ENCODE results near the gene ARSB.
"Not testable (repeated sequence)": the region's sequence is repeated elsewhere in the genome, so short reads cannot be mapped to it uniquely, and the experiment has no call there.

The ARSB gene

DNA sequence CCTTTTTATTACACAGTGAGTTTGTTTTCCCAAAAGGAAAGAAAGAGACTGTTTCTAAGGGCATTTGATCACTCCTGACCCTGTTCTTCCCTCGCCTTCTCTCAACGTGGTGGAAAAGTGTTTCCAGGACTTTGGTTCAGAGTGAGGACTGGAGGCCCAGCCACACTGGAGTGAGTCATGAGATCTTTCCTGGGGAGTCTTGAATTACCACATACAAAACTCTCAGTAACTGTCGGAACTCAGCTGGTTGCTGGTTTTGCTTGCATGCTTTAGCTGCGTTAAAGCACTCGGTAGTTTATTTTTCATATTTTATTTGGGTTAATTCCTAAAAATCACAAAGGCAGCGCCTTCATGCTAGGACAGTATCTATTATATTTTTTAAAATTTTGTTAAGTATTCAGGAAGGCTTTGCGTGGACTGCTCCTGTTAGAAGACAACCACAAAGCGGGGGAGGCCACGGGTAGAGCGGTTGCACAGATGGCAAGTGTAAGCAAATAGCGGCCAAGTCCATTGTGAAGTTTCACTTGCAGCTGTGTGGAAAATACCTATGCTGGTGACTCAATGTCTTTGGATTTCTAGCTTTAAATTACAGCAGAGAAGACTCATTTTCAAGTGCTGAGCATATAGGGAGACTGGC is 77.7 kb downstream of the ARSB start:
- no peak for DNase-seq (ENCODE audit: insufficient read length, low spot score)
- peak; percentile 21 for FAIRE-seq

DNA sequence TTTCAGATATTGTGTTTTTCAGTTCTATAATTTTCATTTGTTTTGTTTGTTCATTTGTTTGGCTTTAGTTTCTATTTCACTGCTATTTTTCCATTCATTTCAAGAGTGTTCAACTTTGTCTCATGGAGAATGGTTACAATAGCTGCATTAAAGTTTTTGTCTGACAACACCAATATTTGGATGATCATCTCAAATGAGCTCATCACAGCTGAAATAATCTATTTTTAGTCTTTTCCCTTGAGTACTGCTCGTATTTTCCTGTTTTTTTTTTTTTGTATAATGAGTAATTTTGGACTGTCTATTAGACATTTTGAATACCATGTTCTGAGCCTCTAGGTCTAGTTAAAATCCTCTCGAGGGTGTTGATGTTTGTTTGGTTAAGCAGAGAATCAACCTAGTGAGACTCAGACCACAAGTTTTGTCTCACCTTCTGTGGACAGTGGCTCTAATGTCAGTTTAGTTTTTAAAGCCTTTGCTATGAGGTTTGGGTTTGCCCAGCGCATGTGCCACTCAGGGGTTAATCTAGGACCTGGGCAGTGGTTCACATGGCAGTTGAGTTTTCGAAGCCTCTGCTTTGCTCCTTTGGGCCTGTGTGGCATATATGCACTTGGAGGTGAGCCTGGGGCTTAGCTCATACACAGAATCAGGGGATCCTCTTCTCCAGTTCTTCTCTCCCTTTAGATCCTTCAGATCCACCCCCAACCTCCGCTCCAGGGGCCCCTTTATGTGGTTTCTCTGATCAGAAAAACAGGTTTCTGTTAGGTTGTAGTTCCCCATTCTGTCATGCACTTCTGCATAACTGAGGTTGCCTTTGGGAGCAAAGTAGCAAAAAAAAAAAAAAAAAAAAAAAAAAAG is 79.8 kb downstream of the ARSB start:
- DNase-seq (ENCODE audit: insufficient read length, low spot score) = no peak
- peak; percentile 79 for FAIRE-seq

DNA sequence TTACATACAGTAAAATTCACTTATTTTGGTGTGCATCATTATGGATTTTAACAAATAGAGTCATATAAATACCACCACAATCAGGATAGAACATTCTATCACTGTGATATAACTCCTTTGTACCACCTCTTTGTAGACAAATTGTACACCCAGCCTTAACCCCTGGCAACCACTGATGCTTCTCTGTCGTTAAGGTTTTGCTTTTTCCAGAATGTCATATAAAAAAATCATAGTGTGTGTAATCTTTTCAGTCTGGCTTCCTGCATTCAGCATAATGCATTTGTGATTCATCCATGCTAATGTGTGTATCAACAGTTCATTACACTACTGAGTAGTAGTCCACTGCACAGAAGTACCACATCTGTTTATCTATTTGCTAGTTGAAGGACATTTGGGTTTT is 81.2 kb downstream of the ARSB start:
- FAIRE-seq (no peak), DNase-seq (ENCODE audit: insufficient read length, low spot score) (no peak)

DNA sequence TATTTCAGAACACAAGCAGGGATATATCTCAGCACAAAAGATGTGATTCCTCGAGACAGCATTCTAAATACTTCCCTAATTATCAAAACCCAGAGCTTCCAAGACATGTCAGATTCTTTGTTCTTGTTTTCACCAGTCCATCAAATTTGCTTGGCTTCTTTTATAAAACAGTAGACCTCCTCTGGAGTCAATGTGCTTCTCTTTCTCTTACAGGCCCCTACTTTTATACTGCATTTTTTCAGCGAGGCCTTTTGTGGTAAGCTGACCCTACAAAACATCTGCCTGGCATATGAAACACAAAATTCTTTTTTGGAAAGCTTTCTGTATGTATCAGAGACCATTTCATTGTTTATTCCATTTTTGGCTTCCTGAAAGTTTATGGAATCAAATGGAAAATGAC is 81.8 kb downstream of the ARSB start:
- FAIRE-seq = no peak
- DNase-seq (ENCODE audit: insufficient read length, low spot score) = no peak

DNA sequence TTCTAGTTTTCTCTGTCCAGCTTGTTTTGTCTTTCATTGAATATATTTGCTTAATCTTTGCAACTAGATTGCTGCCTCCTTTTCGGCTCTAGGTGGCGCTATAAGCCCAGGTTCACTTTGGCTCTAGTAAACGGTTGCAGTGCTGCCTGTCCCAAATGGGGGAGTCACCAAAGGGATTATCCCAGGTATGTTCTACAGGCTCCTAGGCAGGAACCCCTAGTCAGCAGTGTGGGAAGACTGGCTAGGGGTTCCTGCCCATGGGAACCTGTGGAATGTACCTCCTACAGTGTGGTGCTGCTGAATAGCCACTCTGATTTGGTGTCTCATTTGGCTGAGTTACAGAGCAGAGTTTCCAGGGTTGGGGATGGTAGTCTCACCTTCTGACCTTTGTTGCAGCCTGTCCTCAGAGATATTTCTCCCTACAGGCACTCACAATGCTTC is 85.2 kb downstream of the ARSB start:
- FAIRE-seq (peak; percentile 94), DNase-seq (ENCODE audit: insufficient read length, low spot score) (no peak)

DNA sequence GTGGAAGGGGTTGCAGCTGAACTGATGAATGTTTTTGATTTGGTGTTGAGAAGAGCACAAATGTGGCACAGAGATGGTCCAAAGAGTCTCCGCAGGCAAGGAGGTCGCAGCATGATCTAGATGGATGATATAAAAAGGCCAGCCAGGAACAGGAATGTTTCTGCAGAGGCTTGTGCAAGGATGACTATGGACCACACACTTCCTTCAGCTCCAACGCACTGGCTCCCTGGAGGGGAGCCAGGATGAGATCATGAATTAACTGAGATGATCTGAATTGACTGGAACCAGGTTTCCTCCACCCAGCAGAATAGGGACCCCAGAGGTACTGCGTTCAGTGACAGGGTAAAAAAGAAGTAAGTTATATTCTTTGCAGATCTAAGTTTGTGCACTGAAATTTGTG is 89.0 kb downstream of the ARSB start:
- FAIRE-seq (no peak), DNase-seq (ENCODE audit: insufficient read length, low spot score) (no peak)

DNA sequence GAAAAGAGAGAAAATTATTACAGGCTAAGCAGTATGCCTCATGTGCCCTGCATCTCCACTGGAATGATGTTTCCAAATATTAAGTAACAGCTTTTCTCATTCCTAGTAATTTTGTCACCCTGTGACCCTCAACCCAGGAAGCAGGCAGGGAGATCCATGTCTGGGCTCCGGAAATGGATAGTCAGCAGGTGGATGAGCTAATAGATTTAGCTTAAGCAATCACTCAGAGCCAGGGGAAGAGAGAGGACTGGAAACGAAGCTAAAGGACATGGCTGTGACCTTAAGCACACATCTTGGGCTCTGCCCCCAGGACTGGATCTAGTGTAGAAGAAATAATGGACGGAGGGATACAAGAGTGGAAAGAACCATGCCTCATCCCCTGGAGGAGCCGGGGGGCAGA is 89.5 kb downstream of the ARSB start:
- DNase-seq (ENCODE audit: insufficient read length, low spot score) (no peak), FAIRE-seq (no peak)

DNA sequence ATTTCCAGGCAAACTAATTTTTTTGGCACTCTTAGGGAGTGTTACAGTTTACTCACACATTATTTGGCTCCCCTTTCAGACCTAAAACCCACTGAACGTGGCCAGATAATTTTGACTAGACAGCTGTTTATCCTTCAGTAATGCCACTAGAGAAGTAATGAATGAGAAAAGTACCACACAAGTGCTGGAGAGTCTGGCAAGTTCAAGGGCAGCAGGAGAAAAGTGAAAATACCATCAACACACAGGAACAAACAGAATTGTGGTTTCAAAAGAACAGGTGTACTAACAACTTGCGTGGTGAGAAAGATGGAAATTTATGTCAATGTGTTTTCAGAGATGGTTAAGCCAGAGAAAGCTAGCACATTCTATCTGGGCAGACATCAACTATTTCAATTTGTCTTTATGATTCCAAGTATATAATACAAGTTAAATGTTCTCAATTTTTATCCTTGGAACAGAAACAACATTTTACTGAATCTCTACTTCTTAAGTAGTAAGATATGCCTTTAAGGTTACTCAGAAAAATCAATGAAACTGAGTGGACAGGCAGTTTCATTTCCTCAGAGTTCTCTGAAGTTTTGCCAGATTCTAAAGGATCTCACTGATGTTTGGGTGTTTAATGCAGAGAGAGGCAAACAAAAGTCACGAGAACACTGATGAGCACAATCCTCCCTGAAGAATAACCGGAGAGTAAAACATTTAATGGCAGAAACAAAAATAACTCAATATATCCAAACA is 91.0 kb downstream of the ARSB start:
- FAIRE-seq (peak; percentile 66), DNase-seq (ENCODE audit: insufficient read length, low spot score) (no peak)

DNA sequence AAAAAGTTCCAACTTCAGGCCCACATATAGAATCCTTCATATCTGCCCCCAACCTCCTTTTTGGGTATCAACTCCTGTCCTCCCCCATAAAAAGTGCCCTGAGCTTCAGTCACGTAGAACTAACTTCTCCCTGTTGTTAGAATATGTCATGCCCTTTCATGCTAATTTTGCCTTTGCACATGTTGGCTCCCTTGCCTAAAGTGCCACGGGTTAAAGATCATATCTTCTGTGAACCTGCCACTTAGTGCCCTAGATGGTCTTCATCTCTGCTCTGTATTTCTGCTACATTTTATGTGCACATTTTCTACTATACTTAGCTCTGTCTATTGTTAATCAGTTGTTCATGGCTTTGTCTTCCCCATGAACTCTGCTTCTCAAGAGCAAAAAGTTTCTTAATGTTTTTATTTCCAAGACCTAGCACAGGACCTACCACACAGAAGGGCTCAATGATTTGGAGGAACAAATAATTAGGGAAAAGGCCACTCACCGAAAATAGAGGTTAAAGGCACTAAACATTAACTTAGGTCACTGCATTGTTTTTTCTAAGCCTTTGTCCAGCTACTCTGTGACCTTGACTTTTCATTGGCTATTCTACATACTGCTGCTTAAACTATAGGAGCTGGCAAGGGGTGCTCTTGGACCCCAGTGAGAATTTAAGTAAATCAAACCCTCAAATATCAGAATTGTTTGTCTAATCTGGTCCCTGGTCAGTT is 94.3 kb downstream of the ARSB start:
- FAIRE-seq = no peak
- DNase-seq (ENCODE audit: insufficient read length, low spot score) = no peak

DNA sequence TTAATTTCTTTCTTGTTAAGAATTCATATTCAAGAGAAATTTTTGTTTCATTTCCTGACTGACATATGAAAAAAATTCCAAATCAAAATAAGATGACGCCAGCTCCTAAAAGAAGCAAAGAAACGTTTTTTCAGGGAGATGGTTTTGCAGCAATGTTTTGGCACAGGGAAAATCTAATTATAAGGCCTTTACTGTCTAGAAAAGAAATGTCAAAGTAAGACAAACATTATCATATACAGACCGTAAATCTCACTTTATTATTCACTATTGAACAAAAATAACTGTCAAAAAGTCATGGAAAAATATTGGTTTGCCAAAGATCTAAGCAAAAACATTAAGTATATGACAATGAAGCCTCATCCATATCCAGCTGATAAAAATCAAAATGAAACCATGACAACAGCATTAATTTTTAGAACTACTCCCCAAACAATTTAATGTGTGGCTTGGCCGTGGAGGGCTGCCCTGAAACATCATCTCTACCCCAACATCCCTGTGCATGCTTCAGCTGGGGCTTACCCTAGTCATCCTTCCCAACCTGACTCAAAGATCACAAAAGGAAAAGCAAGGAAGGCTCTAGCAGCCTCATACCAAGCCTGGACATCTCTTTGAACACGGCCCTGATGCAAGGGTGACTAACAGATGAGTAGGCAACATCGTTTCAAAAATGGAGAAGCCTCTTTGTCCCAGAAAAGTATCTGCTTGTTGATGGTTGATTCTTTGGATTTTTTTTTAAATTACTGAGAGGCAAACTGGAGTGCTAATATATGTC is 95.6 kb downstream of the ARSB start:
- FAIRE-seq (peak; percentile 52), DNase-seq (ENCODE audit: insufficient read length, low spot score) (no peak)

DNA sequence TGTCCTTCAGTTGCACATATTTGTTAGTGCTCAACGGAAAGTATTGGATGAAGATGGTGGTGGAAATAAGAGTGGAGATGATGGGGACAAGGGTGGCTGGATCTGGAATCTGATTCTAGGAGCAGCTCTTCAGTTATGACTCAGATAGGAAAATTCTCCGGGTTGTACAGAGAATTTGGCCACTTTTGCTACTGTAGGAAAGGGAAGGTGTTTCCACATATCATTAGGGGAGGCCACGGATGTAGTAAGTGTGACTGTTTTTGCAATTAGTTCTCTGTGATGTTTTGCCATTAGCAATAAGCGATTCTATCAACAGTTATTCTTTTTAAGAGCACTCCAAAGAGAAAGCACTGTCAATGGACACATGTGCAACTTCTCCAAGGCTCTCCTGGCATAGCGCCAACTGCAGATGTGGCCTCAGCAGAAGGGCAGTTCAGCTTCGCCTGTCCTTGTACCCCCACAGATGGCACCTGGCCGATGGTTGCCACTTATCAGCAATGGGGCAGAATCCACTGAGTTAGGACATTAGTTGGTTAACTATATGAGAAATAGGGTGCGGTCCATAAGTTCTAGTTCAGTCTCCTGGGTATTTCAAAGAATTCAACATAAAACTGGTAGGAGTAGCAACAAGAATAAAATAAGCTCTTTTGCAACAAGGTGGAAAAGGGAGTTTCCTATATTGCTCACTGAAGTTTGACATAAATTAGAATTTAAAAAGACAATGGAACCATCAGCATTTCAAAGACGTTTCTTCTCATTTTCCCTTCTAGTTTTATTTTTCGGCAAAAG is 96.3 kb downstream of the ARSB start:
- FAIRE-seq (no peak), DNase-seq (ENCODE audit: insufficient read length, low spot score) (no peak)

DNA sequence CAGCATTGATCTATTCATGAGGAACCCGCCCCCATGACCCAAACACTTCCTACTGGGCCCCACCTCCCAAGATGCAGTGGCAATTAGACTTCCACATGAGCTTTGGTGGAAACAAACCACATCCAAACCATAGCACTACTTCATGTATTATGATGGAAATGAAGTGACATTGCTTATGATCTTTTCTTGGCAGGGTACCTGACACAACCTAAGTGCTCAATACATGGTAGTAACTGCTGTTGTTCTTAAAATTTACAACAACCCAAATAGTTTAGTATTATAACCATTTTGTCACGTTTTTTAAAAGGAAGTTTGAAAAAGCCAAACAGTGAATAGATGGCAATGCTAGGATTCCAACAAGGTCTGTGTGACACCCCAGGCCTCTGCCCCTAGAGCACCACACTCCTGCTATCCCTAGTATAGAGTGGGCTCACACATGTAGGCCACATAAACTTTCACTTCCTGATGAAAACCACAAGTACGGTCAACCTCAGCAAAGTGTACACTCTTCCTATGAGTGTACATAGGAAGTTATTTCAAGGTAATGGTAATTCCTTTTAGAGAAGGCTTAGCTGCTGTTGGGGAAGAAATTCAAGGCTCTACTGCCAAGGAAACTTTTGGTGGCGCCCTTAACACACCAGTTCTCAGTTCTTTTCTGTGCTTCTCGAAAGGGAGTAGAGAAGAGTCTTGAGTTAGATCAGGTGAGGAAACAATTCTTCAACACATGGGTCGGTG is 97.6 kb downstream of the ARSB start:
- peak; percentile 99 for FAIRE-seq
- no peak for DNase-seq (ENCODE audit: insufficient read length, low spot score)

DNA sequence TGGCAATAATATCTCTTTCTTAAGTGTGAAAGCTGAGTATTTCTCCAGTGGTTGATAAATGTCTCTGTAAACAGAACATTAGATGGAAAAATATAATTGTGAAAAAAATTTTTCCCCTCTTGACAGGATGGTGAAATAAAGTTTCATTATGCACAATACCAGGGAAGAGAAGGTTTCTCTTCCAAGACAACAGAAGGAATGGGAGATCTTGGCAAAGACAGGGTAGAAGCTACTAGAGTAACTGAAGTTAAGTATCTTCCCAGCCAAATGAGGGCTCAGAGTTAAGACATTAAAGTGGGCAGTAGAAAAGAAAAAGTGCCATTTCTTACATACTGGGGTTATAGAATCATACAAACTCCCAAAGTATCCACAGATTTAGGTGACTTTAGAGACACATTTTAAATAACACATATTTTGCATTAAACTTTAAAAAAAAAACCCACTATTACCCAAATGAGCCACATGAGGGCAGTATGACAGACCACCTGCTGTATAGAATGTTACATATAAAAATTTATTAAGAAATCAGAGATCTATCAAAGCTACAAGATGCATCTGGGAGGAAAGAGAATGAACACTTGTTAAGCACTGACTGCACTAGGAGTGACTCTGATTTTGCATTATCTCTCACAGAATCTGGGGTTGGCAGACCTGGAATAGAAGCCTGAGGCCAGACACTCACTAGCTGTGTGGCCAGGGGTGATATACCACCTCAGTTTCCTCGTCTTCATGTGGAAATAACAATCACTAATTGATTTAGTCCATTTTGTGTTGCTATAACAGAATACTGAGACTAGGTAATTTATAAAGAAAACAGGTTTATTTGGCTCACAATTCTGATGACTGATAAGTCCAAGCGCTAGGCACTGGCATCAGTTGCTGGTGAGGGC is 98.5 kb downstream of the ARSB start:
- FAIRE-seq (peak; percentile 76), DNase-seq (ENCODE audit: insufficient read length, low spot score) (no peak)

DNA sequence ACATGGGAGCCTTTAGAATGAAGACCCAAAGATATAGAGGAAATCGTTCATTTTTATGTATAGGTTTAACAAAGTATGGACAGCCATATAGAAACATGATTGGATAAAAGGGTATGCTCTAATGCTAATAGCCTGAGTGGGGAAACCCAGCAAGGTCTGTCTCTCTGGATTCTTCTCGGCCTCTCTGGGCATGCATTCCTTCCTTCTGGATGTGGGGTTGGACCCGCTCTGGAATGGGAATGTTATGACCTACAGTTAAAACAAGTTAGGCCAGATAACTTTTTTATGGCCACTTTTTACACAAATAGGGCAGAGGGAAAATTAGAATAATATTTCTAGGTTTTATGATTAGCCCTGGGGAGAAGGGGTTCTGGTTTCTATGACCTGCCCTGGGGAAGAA is 103.2 kb downstream of the ARSB start:
- DNase-seq (ENCODE audit: insufficient read length, low spot score) = no peak

DNA sequence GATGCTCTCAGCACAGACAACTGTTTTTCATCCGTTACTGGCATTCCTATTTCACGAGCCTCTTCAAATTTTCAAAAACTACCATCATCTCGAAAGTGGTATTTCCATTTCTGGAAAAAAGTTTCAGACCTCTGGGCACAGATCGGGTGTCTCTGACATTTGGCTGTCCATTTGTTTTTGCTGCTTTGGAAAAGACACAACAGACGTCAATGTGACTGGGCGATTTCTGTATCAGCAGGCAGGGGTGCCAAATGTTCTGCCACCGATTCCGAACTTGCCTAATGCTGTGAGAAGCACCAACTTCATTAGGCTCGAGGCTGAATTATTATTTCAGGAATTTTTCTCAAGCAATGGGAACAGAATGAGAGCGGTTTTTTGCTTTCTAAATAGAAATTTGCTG is 105.6 kb downstream of the ARSB start:
- DNase-seq (ENCODE audit: insufficient read length, low spot score) = no peak
- no peak for FAIRE-seq

More for the DNA sequence above, 103.2 kb downstream of the ARSB start:
- FAIRE-seq = peak; percentile 14

DNA sequence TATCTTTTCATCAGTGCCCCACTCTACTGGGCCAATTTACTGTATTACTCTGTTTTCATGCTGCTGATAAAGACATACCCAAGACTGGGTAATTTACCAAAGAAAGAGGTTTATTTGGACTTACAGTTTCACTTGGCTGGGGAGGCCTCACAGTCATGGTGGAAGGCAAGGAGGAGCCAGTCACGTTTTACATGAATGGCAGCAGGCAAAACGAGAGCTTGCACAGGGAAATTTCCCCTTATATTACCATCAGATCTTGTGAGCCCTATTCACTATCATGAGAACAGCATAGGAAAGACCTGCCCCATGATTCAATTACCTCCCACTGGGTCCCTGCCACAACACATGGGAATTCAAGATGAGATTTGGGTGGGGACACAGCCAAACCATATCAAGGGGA is 119.0 kb downstream of the ARSB start:
- DNase-seq (ENCODE audit: insufficient read length, low spot score); FAIRE-seq: not testable (repeated sequence)

DNA sequence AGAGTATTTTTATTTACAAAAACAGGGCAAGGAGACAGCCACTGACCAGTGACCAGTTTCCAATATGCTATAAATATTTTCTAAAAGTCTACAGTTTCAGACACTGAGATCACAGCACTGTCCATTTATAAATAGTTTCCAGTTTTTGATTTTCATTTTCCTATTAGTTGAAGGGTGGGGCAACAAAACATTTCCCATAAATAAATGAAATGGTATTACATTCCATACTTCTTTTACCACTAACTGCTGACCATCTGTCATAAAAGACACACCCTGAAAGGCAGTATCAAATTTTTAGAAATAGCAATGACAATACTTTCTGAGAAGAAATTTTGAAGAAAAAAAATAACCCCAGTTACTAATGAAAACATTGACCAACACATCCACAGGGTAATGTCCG is 126.7 kb downstream of the ARSB start:
- DNase-seq (ENCODE audit: insufficient read length, low spot score) = no peak
- no peak for FAIRE-seq

DNA sequence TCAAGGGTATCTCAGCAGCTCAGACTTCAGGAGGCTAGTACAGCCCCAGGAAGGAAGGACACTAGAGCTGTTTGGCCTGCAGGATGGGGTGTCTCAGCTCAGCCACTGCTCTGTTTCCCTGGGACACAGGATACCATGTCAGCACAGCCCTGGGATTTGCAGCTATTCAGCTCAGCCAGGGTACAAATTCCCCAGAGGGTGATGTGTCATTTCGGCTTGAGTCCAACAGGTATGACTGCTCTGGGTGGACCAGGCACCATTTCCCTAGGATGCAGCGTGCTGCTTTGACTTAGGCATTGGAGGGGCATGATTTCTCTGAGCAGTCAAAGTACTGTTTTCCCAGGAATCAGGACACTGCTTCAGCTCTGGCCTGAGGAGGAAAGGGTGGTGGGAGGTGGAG is 130.1 kb downstream of the ARSB start:
- no peak for FAIRE-seq
- no peak for DNase-seq (ENCODE audit: insufficient read length, low spot score)
